ENCODE data around the gene GLI2.

GRCh38 chr2:120741571-120742561 is 6.2 kb downstream of the GLI2 start:
- TF ChIP-seq CTCF (tag by site-specific recombination; IDR thresholded peaks at IDR 0.05) (no peak), ZNF174 (tag by site-specific recombination; IDR thresholded peaks at IDR 0.05) (no peak), ZNF24 (tag by site-specific recombination; IDR thresholded peaks at IDR 0.05) (no peak), ZNF138 (tag by site-specific recombination; IDR thresholded peaks at IDR 0.05; ENCODE audit: borderline replicate concordance) (no peak), SP7 (tag by site-specific recombination; IDR thresholded peaks at IDR 0.05) (no peak), ZBTB26 (tag by site-specific recombination; optimal IDR thresholded peaks at IDR 0.05) (no peak), OSR2 (tag by site-specific recombination; IDR thresholded peaks at IDR 0.05) (no peak), ZNF280C (tag by site-specific recombination; IDR thresholded peaks at IDR 0.05) (no peak), PRDM10 (tag by site-specific recombination; IDR thresholded peaks at IDR 0.05) (no peak), ATF2 (tag by site-specific recombination; IDR thresholded peaks at IDR 0.05; ENCODE audit: low read depth) (no peak), ZNF239 (tag by site-specific recombination; IDR thresholded peaks at IDR 0.05) (no peak)
